ENCODE results near the gene SIM2.

SIM2 gene

DNA sequence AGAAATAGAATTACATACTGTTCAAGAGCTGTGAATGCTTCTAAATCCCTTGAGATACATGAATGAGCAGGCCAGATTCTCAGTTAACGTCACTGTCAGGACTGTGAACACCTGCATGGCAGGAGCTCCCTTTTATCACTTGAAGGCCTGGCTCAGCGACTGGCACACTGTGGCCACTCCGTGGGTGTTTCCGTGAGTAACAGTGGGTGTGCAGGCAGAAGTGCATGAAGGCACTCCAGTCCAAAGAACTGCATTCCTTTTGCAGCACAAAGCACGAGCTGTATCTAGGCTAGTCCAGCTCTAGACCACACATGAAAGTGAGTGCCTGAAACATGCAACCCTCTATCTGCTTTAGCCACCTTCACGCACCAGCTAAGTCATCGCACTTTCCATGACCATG, 9.6 kb upstream of the SIM2 start:
- Histone ChIP-seq H3K4me1 (ENCODE audit: control insufficient read depth, insufficient read depth, low read length) (peaks cover 11% of the 10 kb centered on the region), H3K36me3 (ENCODE audit: control insufficient read depth, insufficient read depth, low read length) (no peaks in the 10 kb centered on the region), H3K4me3 (ENCODE audit: low read depth, low read length) (no peak overlapping the region), H3K9me3 (ENCODE audit: control insufficient read depth, insufficient read depth, low read depth, low read length) (no peaks in the 10 kb centered on the region), H3K27ac (ENCODE audit: low read depth, low read length) (no peak overlapping the region), H3K27me3 (ENCODE audit: control insufficient read depth, insufficient read depth, low read length) (peaks cover 96% of the 10 kb centered on the region), H3K9ac (ENCODE audit: low read length) (no peak overlapping the region)

DNA sequence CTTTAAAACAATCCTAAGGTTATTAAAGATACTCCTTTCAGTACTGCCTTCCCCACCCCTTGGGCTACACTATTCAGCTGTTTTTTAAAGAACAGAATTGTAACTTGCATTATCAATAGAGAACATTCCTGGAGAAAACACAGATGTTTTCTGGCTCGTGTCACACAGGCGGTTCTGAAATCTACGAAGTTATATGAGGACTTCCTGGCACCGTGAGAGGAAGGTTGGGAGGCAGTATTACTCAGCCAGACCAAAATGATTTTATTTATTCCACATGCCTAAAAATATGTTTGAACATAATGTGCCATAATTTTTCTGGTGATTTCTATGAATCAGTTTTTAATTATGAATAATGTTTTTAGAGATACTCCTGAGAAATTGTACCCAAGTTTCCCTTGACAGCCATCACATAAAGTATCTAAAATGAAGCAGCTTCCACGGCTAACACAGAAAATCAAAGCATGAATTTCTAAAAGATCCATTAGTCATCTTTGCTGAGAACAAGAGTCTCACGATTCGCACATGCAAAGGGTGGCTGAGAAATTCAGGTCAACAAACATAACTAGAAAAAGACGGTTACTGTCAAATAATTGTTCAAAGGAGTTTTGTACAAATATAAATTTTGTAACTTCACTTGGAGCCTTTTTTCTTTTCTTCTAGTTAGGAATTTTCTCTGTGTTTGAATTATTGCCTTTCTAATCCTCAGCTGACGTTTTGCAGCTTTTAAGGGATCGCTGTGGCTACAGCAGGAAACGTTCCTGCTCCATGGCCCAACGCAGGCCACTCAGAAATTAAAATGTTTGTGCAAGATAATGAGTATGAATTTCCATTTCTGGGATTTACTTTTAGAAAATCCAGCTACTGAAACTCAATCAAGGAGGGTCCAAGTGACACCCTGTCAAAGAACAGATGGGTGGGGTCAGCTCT, 8.0 kb upstream of the SIM2 start:
- H3K27me3 ChIP-seq (ENCODE audit: control insufficient read depth, insufficient read depth, low read length) = peaks cover 96% of the 10 kb centered on the region
- no peaks in the 10 kb centered on the region for H3K9me3 ChIP-seq (ENCODE audit: control insufficient read depth, insufficient read depth, low read depth, low read length)
- no peak overlapping the region for H3K27ac ChIP-seq (ENCODE audit: low read depth, low read length)
- no peaks in the 10 kb centered on the region for H3K36me3 ChIP-seq (ENCODE audit: control insufficient read depth, insufficient read depth, low read length)
- H3K9ac ChIP-seq (ENCODE audit: low read length) = no peak overlapping the region
- no peak overlapping the region for H3K4me3 ChIP-seq (ENCODE audit: low read depth, low read length)
- H3K4me1 ChIP-seq (ENCODE audit: control insufficient read depth, insufficient read depth, low read length) = peaks cover 25% of the 10 kb centered on the region

DNA sequence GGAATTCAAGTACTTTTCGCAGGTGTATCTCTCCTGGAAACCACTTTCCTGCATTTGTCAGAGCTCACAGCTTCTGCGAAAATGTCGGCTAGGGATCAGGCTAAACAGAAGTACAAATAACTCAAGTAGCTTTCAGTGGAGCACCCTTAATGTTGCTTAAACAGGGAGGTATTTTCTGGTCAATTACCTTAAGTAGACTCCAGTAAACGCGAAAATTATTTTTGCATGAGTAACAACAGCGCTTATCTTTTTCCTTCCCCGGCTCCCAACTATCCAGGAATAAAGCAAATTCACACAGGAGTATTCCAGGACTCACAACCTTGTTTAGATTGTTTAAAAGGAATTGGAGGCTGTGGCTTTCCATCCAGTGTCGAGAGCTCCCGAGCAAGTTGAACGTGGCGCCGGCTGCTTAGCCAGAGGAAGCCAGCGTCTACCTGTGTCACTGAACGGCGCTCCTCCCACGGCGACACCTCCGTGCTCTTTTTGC, 7.3 kb upstream of the SIM2 start:
- H3K4me3 ChIP-seq (ENCODE audit: low read depth, low read length) = no peak overlapping the region
- peaks cover 98% of the 10 kb centered on the region for H3K27me3 ChIP-seq (ENCODE audit: control insufficient read depth, insufficient read depth, low read length)

DNA sequence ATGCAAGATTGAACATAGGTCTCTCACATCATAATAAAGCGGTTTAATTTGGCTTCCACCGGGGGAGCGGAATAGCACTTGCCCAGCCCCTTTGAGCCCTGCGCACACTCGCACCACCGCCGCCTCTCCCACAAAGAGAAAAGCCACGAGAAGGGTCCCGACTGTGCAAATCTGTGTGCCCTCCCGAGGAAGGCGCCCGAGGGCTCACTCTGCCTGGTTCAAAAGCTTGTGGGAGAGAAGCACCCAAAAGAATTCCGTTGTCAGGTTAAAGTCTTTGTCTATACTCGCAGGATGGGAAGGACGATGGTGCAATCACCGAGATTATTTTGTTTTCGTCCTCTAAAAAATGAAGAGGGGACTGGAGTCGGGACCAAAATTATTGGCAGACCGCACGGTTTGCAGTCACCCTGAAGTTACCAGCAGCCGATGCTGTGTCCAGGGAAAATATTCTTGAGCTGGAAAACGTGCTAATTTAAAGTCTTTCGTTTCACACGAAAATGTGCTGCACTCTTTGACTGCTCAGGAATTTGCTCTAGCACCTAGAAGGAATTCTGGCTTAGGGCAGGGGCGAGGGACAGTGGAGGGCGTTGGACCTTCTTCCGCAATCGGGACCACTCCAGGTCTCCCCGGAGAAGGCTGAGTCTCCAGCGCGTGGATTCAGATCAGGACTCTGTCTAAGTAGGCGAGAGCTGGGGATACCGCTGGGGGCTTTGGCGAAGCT, 6.6 kb upstream of the SIM2 start:
- Histone ChIP-seq H3K36me3 (ENCODE audit: control insufficient read depth, insufficient read depth, low read length) (no peaks in the 10 kb centered on the region), H3K9ac (ENCODE audit: low read length) (no peak overlapping the region), H3K27ac (ENCODE audit: low read depth, low read length) (no peak overlapping the region), H3K9me3 (ENCODE audit: control insufficient read depth, insufficient read depth, low read depth, low read length) (no peaks in the 10 kb centered on the region), H3K27me3 (ENCODE audit: control insufficient read depth, insufficient read depth, low read length) (peaks cover 98% of the 10 kb centered on the region), H3K4me1 (ENCODE audit: control insufficient read depth, insufficient read depth, low read length) (peaks cover 34% of the 10 kb centered on the region), H3K4me3 (ENCODE audit: low read depth, low read length) (peak overlapping the region; percentile 40)

More for the DNA sequence above, 7.3 kb upstream of the SIM2 start:
- Histone ChIP-seq H3K9me3 (ENCODE audit: control insufficient read depth, insufficient read depth, low read depth, low read length) (no peaks in the 10 kb centered on the region), H3K36me3 (ENCODE audit: control insufficient read depth, insufficient read depth, low read length) (no peaks in the 10 kb centered on the region), H3K4me1 (ENCODE audit: control insufficient read depth, insufficient read depth, low read length) (peaks cover 31% of the 10 kb centered on the region), H3K27ac (ENCODE audit: low read depth, low read length) (no peak overlapping the region), H3K9ac (ENCODE audit: low read length) (no peak overlapping the region)

DNA sequence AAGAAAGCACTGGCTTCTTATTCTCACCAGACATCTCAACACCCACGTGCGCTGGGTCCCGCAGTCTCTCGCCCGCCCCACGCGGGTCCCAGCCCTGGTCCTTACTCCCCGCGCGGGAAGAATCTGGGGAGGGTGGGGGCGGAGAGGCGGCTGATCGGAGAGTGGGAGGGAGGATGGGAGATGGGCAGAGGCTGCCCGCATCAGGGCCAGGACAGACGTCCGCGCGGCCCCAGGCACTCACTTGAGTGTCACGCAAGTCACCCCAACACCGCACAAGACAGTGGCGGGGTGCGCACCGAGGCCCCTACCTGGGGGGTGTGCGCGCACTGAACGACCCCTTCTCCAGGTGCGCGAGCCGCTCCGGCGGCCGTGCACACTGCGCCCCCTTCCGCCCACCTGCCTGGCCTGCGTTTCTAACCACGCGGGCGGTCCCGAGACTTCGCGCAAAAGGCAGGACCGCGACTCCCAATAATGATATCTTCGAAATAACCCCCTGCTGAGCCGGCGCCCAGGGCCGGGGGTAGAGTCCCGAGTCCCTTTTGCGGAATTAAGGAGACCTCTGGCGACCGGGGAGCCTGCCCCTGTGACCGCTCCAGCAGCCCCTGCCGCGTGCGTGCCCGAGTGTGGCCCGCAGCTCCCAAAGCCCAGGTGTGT, 6.0 kb upstream of the SIM2 start:
- peaks cover 98% of the 10 kb centered on the region for H3K27me3 ChIP-seq (ENCODE audit: control insufficient read depth, insufficient read depth, low read length)
- H3K27ac ChIP-seq (ENCODE audit: low read depth, low read length) = no peak overlapping the region
- no peaks in the 10 kb centered on the region for H3K9me3 ChIP-seq (ENCODE audit: control insufficient read depth, insufficient read depth, low read depth, low read length)
- H3K4me3 ChIP-seq (ENCODE audit: low read depth, low read length) = peak overlapping the region; percentile 40
- H3K36me3 ChIP-seq (ENCODE audit: control insufficient read depth, insufficient read depth, low read length) = no peaks in the 10 kb centered on the region
- peaks cover 41% of the 10 kb centered on the region for H3K4me1 ChIP-seq (ENCODE audit: control insufficient read depth, insufficient read depth, low read length)
- no peak overlapping the region for H3K9ac ChIP-seq (ENCODE audit: low read length)

DNA sequence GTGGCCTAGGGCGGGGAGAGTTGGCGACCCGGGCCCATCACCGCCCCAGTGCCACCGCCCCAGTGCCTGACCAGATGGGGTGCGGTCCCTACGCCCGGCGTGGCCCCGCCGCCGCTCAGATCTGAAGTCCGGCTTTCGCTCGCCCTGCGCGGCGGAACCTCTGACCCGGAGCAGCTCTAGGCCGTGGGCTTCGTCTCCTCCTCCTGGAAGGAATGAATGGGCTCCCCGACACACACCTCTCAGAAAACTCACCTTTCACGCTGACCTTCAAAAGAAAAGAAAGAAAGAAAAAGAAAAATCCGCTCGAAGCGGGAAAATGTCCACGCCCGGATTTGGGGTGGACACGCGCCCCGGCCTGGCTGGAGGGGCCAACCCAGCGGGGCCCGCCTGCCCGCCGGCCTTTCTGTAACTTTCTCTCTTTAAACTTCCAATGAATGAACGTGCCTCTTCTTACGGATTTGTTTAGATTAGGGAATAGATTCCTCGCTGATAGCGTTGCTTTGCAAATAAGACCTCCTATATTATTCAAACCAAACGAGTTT, 5.4 kb upstream of the SIM2 start:
- Histone ChIP-seq H3K4me3 (ENCODE audit: low read depth, low read length) (peak overlapping the region; percentile 40), H3K27me3 (ENCODE audit: control insufficient read depth, insufficient read depth, low read length) (peaks cover 98% of the 10 kb centered on the region), H3K4me1 (ENCODE audit: control insufficient read depth, insufficient read depth, low read length) (peaks cover 47% of the 10 kb centered on the region), H3K9ac (ENCODE audit: low read length) (no peak overlapping the region), H3K27ac (ENCODE audit: low read depth, low read length) (no peak overlapping the region), H3K36me3 (ENCODE audit: control insufficient read depth, insufficient read depth, low read length) (no peaks in the 10 kb centered on the region), H3K9me3 (ENCODE audit: control insufficient read depth, insufficient read depth, low read depth, low read length) (no peaks in the 10 kb centered on the region)

DNA sequence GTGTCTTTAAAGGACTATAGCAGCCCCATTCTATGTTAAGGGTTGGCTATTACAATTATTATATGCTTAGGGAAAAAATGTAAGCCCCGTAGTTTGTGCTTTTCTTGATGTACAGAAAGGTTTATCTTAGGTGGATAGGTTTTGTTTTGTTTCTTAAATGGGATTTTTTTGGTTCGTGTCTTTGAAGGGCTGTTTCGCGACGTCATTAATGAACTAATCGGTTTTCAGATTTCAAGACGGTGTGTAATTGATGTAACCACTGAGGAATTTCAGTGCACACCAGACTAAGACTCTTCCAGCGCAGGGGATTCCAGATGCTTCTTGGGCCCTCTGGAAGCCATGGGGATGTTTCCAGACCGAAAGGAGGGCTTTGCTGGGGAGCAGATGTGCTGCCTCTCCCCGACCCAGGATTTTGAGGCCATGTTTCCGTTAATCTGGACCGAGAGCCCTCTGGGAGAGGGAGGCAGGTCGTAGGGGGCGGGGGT, 4.8 kb upstream of the SIM2 start:
- Histone ChIP-seq H3K4me3 (ENCODE audit: low read depth, low read length) (0 out of 2 replicates have a peak overlapping the region, but pooled peaks have one; percentile 8), H3K9me3 (ENCODE audit: control insufficient read depth, insufficient read depth, low read depth, low read length) (no peaks in the 10 kb centered on the region), H3K27ac (ENCODE audit: low read depth, low read length) (no peak overlapping the region), H3K4me1 (ENCODE audit: control insufficient read depth, insufficient read depth, low read length) (peaks cover 47% of the 10 kb centered on the region), H3K27me3 (ENCODE audit: control insufficient read depth, insufficient read depth, low read length) (peaks cover 100% of the 10 kb centered on the region), H3K36me3 (ENCODE audit: control insufficient read depth, insufficient read depth, low read length) (no peaks in the 10 kb centered on the region), H3K9ac (ENCODE audit: low read length) (no peak overlapping the region)

DNA sequence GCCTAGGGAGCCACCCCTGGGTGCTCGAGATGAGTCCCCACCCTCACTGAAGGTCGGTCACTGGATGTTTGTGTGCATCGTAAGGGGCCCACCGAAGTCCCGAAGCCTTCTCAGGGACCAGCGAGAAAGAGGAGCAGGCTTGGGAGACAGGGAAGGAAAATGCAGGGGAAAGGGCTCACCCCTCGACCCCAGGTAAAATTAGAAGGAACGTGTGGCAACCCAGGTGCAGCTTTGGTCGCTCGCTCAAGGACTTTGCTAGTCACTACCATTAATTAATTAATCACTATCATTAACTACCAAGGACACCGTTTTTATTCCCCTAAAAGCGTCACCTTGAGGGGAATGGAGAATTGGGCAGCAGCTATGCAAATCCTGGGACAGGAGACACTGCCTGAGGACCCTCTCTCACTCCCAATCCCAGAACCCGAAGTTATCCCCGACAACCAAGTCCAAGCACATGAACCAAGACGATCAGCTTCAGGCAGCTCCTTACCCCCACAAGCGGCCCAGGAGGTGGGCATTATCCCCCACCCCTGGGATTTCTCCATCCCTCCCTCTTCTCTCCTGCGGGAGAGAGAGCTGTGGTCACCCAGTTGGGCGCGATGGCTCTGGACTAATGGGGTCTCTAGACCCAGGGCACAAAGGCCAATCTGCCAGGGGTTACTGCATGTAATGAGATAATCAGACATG, 4.2 kb upstream of the SIM2 start:
- no peak overlapping the region for H3K9ac ChIP-seq (ENCODE audit: low read length)
- peaks cover 47% of the 10 kb centered on the region for H3K4me1 ChIP-seq (ENCODE audit: control insufficient read depth, insufficient read depth, low read length)
- H3K27ac ChIP-seq (ENCODE audit: low read depth, low read length) = no peak overlapping the region
- H3K36me3 ChIP-seq (ENCODE audit: control insufficient read depth, insufficient read depth, low read length) = no peaks in the 10 kb centered on the region
- H3K4me3 ChIP-seq (ENCODE audit: low read depth, low read length) = 0 out of 2 replicates have a peak overlapping the region, but pooled peaks have one; percentile 8
- H3K9me3 ChIP-seq (ENCODE audit: control insufficient read depth, insufficient read depth, low read depth, low read length) = no peaks in the 10 kb centered on the region
- peaks cover 100% of the 10 kb centered on the region for H3K27me3 ChIP-seq (ENCODE audit: control insufficient read depth, insufficient read depth, low read length)

DNA sequence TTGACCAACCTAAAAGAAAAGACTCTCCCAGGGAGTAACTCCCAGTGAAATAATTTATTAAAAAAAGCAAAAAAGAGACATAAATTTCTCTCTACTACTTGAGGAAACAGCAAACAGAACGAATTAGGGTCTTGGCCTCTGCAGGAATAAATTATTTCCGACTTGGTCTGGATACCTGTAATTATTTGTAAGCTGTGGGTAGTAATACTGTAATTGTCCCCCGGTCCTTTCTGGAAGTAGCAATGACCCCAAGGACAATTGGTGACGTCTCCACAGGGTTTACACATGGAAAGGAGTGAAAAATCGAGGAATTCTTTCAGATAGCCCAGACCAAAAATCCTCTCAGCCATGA, 3.7 kb upstream of the SIM2 start:
- H3K9ac ChIP-seq (ENCODE audit: low read length) = no peak overlapping the region
- no peaks in the 10 kb centered on the region for H3K36me3 ChIP-seq (ENCODE audit: control insufficient read depth, insufficient read depth, low read length)
- no peaks in the 10 kb centered on the region for H3K9me3 ChIP-seq (ENCODE audit: control insufficient read depth, insufficient read depth, low read depth, low read length)
- H3K4me1 ChIP-seq (ENCODE audit: control insufficient read depth, insufficient read depth, low read length) = peaks cover 47% of the 10 kb centered on the region
- no peak overlapping the region for H3K27ac ChIP-seq (ENCODE audit: low read depth, low read length)
- H3K27me3 ChIP-seq (ENCODE audit: control insufficient read depth, insufficient read depth, low read length) = peaks cover 100% of the 10 kb centered on the region
- no peak overlapping the region for H3K4me3 ChIP-seq (ENCODE audit: low read depth, low read length)

DNA sequence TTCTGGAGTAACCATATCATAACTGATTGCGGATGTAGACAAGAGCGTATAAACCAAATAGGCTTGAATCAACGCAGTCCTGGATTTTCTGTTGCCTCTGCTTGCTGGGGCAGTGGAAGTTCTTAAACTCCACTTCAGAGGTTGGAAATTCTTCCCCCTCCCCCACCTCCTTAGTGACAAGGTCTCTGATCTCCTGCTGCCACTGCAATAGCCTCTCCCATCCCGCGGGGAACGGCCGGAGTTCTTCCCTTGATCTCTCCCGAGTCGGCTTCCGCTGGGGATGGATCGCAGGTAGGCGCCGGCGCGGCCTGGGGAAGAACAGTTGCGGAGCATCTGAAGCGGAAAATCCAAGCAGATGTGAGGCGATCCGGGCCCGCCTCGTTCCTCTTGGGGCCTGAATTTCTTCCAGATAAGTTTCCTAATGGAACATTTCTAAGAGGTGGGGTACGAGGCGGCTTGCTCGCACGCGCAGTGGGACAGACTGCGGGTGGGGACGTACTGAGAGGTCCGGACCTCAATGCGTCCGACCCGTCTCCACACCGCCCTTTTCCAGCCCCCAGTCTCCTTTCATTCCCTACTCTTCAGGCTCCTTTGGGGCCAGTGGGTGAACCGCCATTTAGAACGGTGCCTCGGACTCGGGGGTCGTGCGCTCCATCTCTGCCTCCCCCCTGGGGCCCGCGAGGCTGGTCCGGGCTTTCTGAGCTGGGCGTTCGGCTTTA, 3.1 kb upstream of the SIM2 start:
- Histone ChIP-seq H3K36me3 (ENCODE audit: control insufficient read depth, insufficient read depth, low read length) (no peaks in the 10 kb centered on the region), H3K27me3 (ENCODE audit: control insufficient read depth, insufficient read depth, low read length) (peaks cover 100% of the 10 kb centered on the region), H3K4me1 (ENCODE audit: control insufficient read depth, insufficient read depth, low read length) (peaks cover 52% of the 10 kb centered on the region), H3K9me3 (ENCODE audit: control insufficient read depth, insufficient read depth, low read depth, low read length) (no peaks in the 10 kb centered on the region), H3K4me3 (ENCODE audit: low read depth, low read length) (peak overlapping the region; percentile 40), H3K27ac (ENCODE audit: low read depth, low read length) (no peak overlapping the region), H3K9ac (ENCODE audit: low read length) (no peak overlapping the region)

All from HUES6 (cell line).